ENCODE measurements around the gene DTWD1. TPM values are rescaled to one million over a fixed set of nuclear protein-coding genes. Genes with fewer than 3 reads are reported as not detected.
A peak's percentile ranks its signal among the peaks of the same experiment; 100 is the strongest.

Gene DTWD1
- total and polyA plus RNA-seq, 2 of the 4 experiments (the other 2 are of a cell fraction), result 19.9 to 20.1 TPM

- Histone ChIP-seq H2BK120ac (ENCODE audit: low read depth, low read length) (no peak overlapping the region), H2AK5ac (ENCODE audit: low read depth, low read length) (no peak overlapping the region), H3K4me3 (ENCODE audit: insufficient read depth, low read depth, low read length) (no peak overlapping the region), H3K4me2 (ENCODE audit: low read depth, low read length) (no peak overlapping the region), H3K4ac (ENCODE audit: low read depth, low read length) (no peak overlapping the region), H3K27me3 (ENCODE audit: control insufficient read depth, insufficient read depth, low read length) (no peaks in the 10 kb centered on the region), H3K18ac (ENCODE audit: low read depth, low read length) (no peak overlapping the region), H3K79me1 (ENCODE audit: low read depth in 1 of 2, low read length in 2 of 2) (no peaks in the 10 kb centered on the region), H3K9me3 (ENCODE audit: control insufficient read depth, insufficient read depth, low read length) (no peaks in the 10 kb centered on the region), H4K20me1 (ENCODE audit: insufficient read depth, low read length) (no peaks in the 10 kb centered on the region), H2BK15ac (ENCODE audit: low read depth, low read length) (no peak overlapping the region), H3K9ac (ENCODE audit: low read depth, low read length) (no peak overlapping the region), H2BK5ac (ENCODE audit: low read depth, low read length, poor library complexity, severe bottlenecking) (no peak overlapping the region), H3K36me3 (ENCODE audit: control insufficient read depth, insufficient read depth, low read length) (no peaks in the 10 kb centered on the region), H2AK9ac (replicated peaks; ENCODE audit: low read depth, low read length, poor library complexity) (no peak overlapping the region), H3K23ac (ENCODE audit: low read depth, low read length) (no peak overlapping the region), H3K4me1 (ENCODE audit: control insufficient read depth, insufficient read depth, low read length) (peaks cover 3% of the 10 kb centered on the region; the same call in 1 of the 2 replicates), H2BK20ac (ENCODE audit: low read depth, low read length) (no peak overlapping the region), H2AFZ (replicated peaks; ENCODE audit: low read length, poor library complexity) (peak overlapping the region; percentile 29), H4K5ac (ENCODE audit: low read depth, low read length) (no peak overlapping the region), H3K9me1 (ENCODE audit: insufficient read depth, low read length) (no peaks in the 10 kb centered on the region), H3K27ac (ENCODE audit: insufficient read depth, low read length) (no peak overlapping the region), H3K14ac (replicated peaks; ENCODE audit: low read depth, low read length) (no peak overlapping the region; the same call in 1 of the 2 replicates), H4K91ac (ENCODE audit: insufficient read depth, low read depth, low read length) (no peak overlapping the region), H3K56ac (ENCODE audit: extremely low read depth, insufficient read depth, low read length) (no peak overlapping the region), H4K8ac (ENCODE audit: low read depth in 2 of 2, low read length in 2 of 2) (no peak overlapping the region)
- intact Hi-C loops (cut with micrococcal nuclease) (no loop called here), dilution Hi-C loops (cut with HindIII; ENCODE audit: low sequenced_read_pairs, unreplicated experiment) (no loop called here), in situ Hi-C loops (cut with MboI; ENCODE audit: low sequenced_read_pairs) (no loop called here)
- POLR2A ChIA-PET (ENCODE audit: unreplicated experiment), result no interaction called here
- ATAC-seq (ENCODE audit: low read depth) (no peak), DNase-seq (no peak)
- whole genome bisulfite sequencing, 2 experiments (ENCODE audit: extremely low coverage in 2 of 2, insufficient read length in 1 of 2), result no CpG with 5 or more reads among the region's 1 CpG
- no TSS peak for BruUV-seq (replicated peaks)
- TF ChIP-seq NFE2L2 (IDR thresholded peaks at IDR 0.05; ENCODE audit: low read depth, low read length), result no peak
- TF ChIP-seq MAFK (IDR thresholded peaks at IDR 0.05; ENCODE audit: low read depth, low read length), result no peak
- TF ChIP-seq FOS (IDR thresholded peaks at IDR 0.05; ENCODE audit: low read depth, low read length), result no peak
- no peak for TF ChIP-seq ELK1 (IDR thresholded peaks at IDR 0.05; ENCODE audit: borderline replicate concordance, low read depth, low read length)
- no peak for TF ChIP-seq USF2 (IDR thresholded peaks at IDR 0.05; ENCODE audit: low read depth, low read length)
- no peak for TF ChIP-seq MXI1 (IDR thresholded peaks at IDR 0.05; ENCODE audit: borderline replicate concordance, low read depth, low read length)
- TF ChIP-seq CTCF (conservative IDR thresholded peaks at IDR 0.05; ENCODE audit: low read depth, low read length), result no peak
- TF ChIP-seq POLR2A (IDR thresholded peaks at IDR 0.05; ENCODE audit: low read depth, low read length), result no peak
- no peak for TF ChIP-seq RFX5 (IDR thresholded peaks at IDR 0.05; ENCODE audit: low read depth, low read length)
- TF ChIP-seq RAD21 (IDR thresholded peaks at IDR 0.05; ENCODE audit: low read length), result no peak
- no peak for TF ChIP-seq RCOR1 (IDR thresholded peaks at IDR 0.05; ENCODE audit: insufficient replicate concordance, low read length)
- no peak for TF ChIP-seq BHLHE40 (IDR thresholded peaks at IDR 0.05; ENCODE audit: low read depth, low read length)
- TF ChIP-seq SMC3 (IDR thresholded peaks at IDR 0.05; ENCODE audit: low read depth, low read length), result no peak
- TF ChIP-seq MAZ (IDR thresholded peaks at IDR 0.05; ENCODE audit: borderline replicate concordance, low read depth, low read length), result no peak
- CTCF ChIA-PET, result no interaction called here
Observed at GRCh38 chr15:49664716-49665115, 43.9 kb downstream of the DTWD1 start.
